Measurements from ENCODE around the gene SVOPL.

Gene SVOPL

GRCh38 chr7:138662076-138662990 is 38.8 kb downstream of the SVOPL start:
- DNase-seq (ENCODE audit: low read depth in 2 of 2): no peak

- no peak for DNase-seq (ENCODE audit: low read depth in 2 of 2)
These were observed 40.0 kb downstream of the SVOPL start for GRCh38 chr7:138661069-138661635.

- no peak for DNase-seq (ENCODE audit: low read depth in 2 of 2)
These were observed 42.3 kb downstream of the SVOPL start for GRCh38 chr7:138658889-138659288.

GRCh38 chr7:138657854-138658386 is 43.2 kb downstream of the SVOPL start:
- DNase-seq (ENCODE audit: low read depth in 2 of 2): no peak

GRCh38 chr7:138656952-138657351 is 44.2 kb downstream of the SVOPL start:
- DNase-seq (ENCODE audit: low read depth in 2 of 2): no peak

- no peak for DNase-seq (ENCODE audit: low read depth in 2 of 2)
These were observed 46.5 kb downstream of the SVOPL start for GRCh38 chr7:138654616-138655015.

- DNase-seq (ENCODE audit: low read depth in 2 of 2): no peak
These were observed 51.7 kb downstream of the SVOPL start for GRCh38 chr7:138649506-138649905.

GRCh38 chr7:138645284-138645683 is 55.9 kb downstream of the SVOPL start:
- DNase-seq (ENCODE audit: low read depth in 2 of 2): no peak

GRCh38 chr7:138632826-138633602 is 68.1 kb downstream of the SVOPL start:
- no peak for DNase-seq (ENCODE audit: low read depth in 2 of 2)

GRCh38 chr7:138632384-138632783 is 68.8 kb downstream of the SVOPL start:
- DNase-seq (ENCODE audit: low read depth in 2 of 2): no peak

- no peak for DNase-seq (ENCODE audit: low read depth in 2 of 2)
These were observed 71.0 kb downstream of the SVOPL start for GRCh38 chr7:138630059-138630610.

GRCh38 chr7:138627361-138627760 is 73.8 kb downstream of the SVOPL start:
- DNase-seq (ENCODE audit: low read depth in 2 of 2): no peak

- no peak for DNase-seq (ENCODE audit: low read depth in 2 of 2)
These were observed 74.3 kb downstream of the SVOPL start for GRCh38 chr7:138626846-138627245.

- no peak for DNase-seq (ENCODE audit: low read depth in 2 of 2)
These were observed 75.3 kb downstream of the SVOPL start for GRCh38 chr7:138625849-138626230.

GRCh38 chr7:138625084-138625848 is 75.9 kb downstream of the SVOPL start:
- DNase-seq (ENCODE audit: low read depth in 2 of 2): no peak

GRCh38 chr7:138622841-138623240 is 78.3 kb downstream of the SVOPL start:
- DNase-seq (ENCODE audit: low read depth in 2 of 2): no peak

- DNase-seq (ENCODE audit: low read depth in 2 of 2): no peak
These were observed 82.2 kb downstream of the SVOPL start for GRCh38 chr7:138618933-138619332.

- DNase-seq (ENCODE audit: low read depth in 2 of 2): no peak
These were observed 82.7 kb downstream of the SVOPL start for GRCh38 chr7:138618506-138618905.

GRCh38 chr7:138616085-138616484 is 85.1 kb downstream of the SVOPL start:
- no peak for DNase-seq (ENCODE audit: low read depth in 2 of 2)

GRCh38 chr7:138613630-138614029 is 87.5 kb downstream of the SVOPL start:
- DNase-seq (ENCODE audit: low read depth in 2 of 2): no peak

- DNase-seq (ENCODE audit: low read depth in 2 of 2): no peak
These were observed 90.4 kb downstream of the SVOPL start for GRCh38 chr7:138610671-138611170.
